ENCODE data around the gene NDUFA6. TPM values are rescaled to one million over a fixed set of nuclear protein-coding genes. Genes with fewer than 3 reads are reported as not detected.
A peak's percentile ranks its signal among the peaks of the same experiment; 100 is the strongest.
"Not testable (repeated sequence)": the region's sequence is repeated elsewhere in the genome, so short reads cannot be mapped to it uniquely, and the experiment has no call there.

NDUFA6 gene
- total RNA-seq, 2 experiments from 2014 or later = 52.8 to 59.8 TPM

DNA sequence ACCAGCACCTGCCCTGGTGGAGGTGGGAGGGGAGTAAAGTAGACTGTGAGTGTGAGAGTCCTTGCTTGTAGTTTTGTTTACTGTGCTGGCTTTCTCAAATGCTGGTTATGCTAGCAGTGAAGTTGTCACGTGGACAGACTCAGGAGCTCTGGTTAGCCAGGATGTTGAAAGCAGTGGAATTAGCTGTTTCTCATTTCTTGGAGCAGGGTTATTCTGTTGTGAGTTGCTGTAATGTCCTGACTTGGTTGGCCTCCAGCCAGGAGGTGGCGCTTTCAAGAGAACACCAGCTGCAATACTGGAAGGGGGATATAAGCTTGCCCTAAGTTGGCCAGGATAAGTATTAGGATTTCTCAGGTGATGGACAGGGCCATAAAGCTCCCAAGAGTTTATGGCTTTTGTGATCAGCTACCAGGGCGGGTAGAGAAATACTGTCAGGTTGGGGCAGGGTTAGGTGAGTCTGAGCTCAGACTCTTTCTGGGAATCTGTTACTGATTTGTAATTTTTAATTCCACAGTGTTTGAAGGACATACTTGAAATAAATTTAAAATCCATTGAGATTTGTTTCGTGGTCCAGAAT lies 26.4 kb upstream of the NDUFA6 start:
- peaks cover 43% of the 10 kb centered on the region for H3K4me1 Mint-ChIP-seq (ENCODE audit: low read depth)
- TF ChIP-seq CTCF (IDR thresholded peaks at IDR 0.05) = no peak
- Histone ChIP-seq H3K4me1 (ENCODE audit: insufficient read depth, low read length) (peaks cover 23% of the 10 kb centered on the region), H3K36me3 (ENCODE audit: insufficient read depth, low read length) (no peaks in the 10 kb centered on the region), H3K9me3 (ENCODE audit: control insufficient read depth in 1 of 2, insufficient read depth in 1 of 2, low read length in 2 of 2) (peaks cover 11 to 17% of the 10 kb centered on the region in 2 experiments), H3K27ac (ENCODE audit: low read depth in 1 of 2, low read length in 2 of 2) (no peak overlapping the region), H3K27me3 (ENCODE audit: control insufficient read depth in 1 of 2, insufficient read depth in 2 of 2, low read length in 2 of 2) (no peaks in the 10 kb centered on the region), H3K4me3 (ENCODE audit: low read length) (no peak overlapping the region)
- H3K27me3 Mint-ChIP-seq = no peaks in the 10 kb centered on the region
- no peak overlapping the region for H3K4me3 Mint-ChIP-seq
- intact Hi-C loops (cut with DNase I, micrococcal nuclease) = no loop called here
- peaks cover 3% of the 10 kb centered on the region for H3K9me3 Mint-ChIP-seq
- no peak overlapping the region for H3K27ac Mint-ChIP-seq
- peaks cover 18% of the 10 kb centered on the region for H3K36me3 Mint-ChIP-seq (ENCODE audit: low read depth)
- ChIA-PET CTCF (interaction anchor here (0.9 kb wide), 2 partner anchors 26 to 48 kb away, joined by 3 to 5 read pairs; partner anchors contain the start of gene NDUFA6), POLR2A (interaction anchor here (0.9 to 1.0 kb wide), 3 partner anchors 25 to 27 kb away, joined by 3 read pairs; partner anchors contain the start of gene NDUFA6)
- ATAC-seq (ENCODE audit: poor library complexity) (no peak), DNase-seq (no peak)

- POLR2A ChIA-PET; H3K36me3 ChIP-seq (ENCODE audit: insufficient read depth, low read length); H3K27me3 Mint-ChIP-seq; H3K27me3 ChIP-seq (ENCODE audit: control insufficient read depth in 1 of 2, insufficient read depth in 2 of 2, low read length in 2 of 2); ATAC-seq (ENCODE audit: poor library complexity); H3K27ac Mint-ChIP-seq; DNase-seq; H3K4me3 Mint-ChIP-seq; intact Hi-C loops (cut with DNase I, micrococcal nuclease); CTCF ChIA-PET; H3K27ac ChIP-seq (ENCODE audit: low read depth in 1 of 2, low read length in 2 of 2); H3K9me3 Mint-ChIP-seq; H3K4me3 ChIP-seq (ENCODE audit: low read length): not testable (repeated sequence)
- peaks cover 20% of the 10 kb centered on the region for H3K36me3 Mint-ChIP-seq (ENCODE audit: low read depth)
- H3K4me1 ChIP-seq (ENCODE audit: insufficient read depth, low read length) = peaks cover 13% of the 10 kb centered on the region
- peaks cover 28% of the 10 kb centered on the region for H3K4me1 Mint-ChIP-seq (ENCODE audit: low read depth)
- peaks cover 11 to 17% of the 10 kb centered on the region in 2 experiments for H3K9me3 ChIP-seq (ENCODE audit: control insufficient read depth in 1 of 2, insufficient read depth in 1 of 2, low read length in 2 of 2)
Observed at GRCh38 chr22:42115420-42115830, 24.9 kb upstream of the NDUFA6 start.

DNA sequence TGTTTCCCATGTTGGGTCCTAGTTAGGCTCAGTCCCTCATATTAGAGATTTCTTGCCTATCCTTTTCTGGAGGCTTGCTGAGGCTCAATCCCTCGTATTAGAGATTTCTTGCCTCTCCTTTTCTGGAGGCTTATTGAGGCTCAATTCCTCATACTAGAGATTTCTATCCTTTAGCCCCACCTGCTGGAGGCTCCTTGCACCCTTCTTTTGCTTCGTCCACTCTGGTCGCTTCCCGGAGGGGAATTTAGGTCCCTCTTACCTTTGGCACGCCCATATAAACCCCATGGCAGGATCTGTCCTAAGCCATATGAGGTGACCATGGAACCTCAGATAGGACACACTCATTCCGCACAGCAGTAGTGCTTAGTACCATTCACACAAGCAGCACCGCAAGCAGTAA lies 24.1 kb upstream of the NDUFA6 start:
- ATAC-seq (ENCODE audit: poor library complexity) (no peak), DNase-seq (no peak)
- Mint-ChIP-seq H3K4me3 (no peak overlapping the region), H3K9me3 (peaks cover 3% of the 10 kb centered on the region), H3K27me3 (no peaks in the 10 kb centered on the region), H3K4me1 (ENCODE audit: low read depth) (peaks cover 21% of the 10 kb centered on the region), H3K27ac (no peak overlapping the region), H3K36me3 (ENCODE audit: low read depth) (peaks cover 23% of the 10 kb centered on the region)
- H3K27me3 ChIP-seq (ENCODE audit: control insufficient read depth in 1 of 2, insufficient read depth in 2 of 2, low read length in 2 of 2) = no peaks in the 10 kb centered on the region
- H3K36me3 ChIP-seq (ENCODE audit: insufficient read depth, low read length) = no peaks in the 10 kb centered on the region
- ChIA-PET CTCF (no interaction called here), POLR2A (no interaction called here)
- peaks cover 6% of the 10 kb centered on the region for H3K4me1 ChIP-seq (ENCODE audit: insufficient read depth, low read length)
- peaks cover 11 to 17% of the 10 kb centered on the region in 2 experiments for H3K9me3 ChIP-seq (ENCODE audit: control insufficient read depth in 1 of 2, insufficient read depth in 1 of 2, low read length in 2 of 2)
- no peak for TF ChIP-seq CTCF (IDR thresholded peaks at IDR 0.05)
- intact Hi-C loops (cut with DNase I, micrococcal nuclease) = no loop called here
- no peak overlapping the region for H3K4me3 ChIP-seq (ENCODE audit: low read length)
- H3K27ac ChIP-seq (ENCODE audit: low read depth in 1 of 2, low read length in 2 of 2) = no peak overlapping the region

- ATAC-seq (ENCODE audit: poor library complexity); H3K27me3 Mint-ChIP-seq; intact Hi-C loops (cut with DNase I, micrococcal nuclease); H3K4me1 ChIP-seq (ENCODE audit: insufficient read depth, low read length); H3K27ac ChIP-seq (ENCODE audit: low read depth in 1 of 2, low read length in 2 of 2); H3K4me3 Mint-ChIP-seq; H3K27ac Mint-ChIP-seq; H3K4me1 Mint-ChIP-seq (ENCODE audit: low read depth); H3K9me3 Mint-ChIP-seq; H3K36me3 ChIP-seq (ENCODE audit: insufficient read depth, low read length); H3K27me3 ChIP-seq (ENCODE audit: control insufficient read depth in 1 of 2, insufficient read depth in 2 of 2, low read length in 2 of 2); H3K4me3 ChIP-seq (ENCODE audit: low read length): not testable (repeated sequence)
- ChIA-PET CTCF (interaction anchor here (1.1 to 1.4 kb wide), 2 partner anchors 22 to 23 kb away, joined by 3 to 7 read pairs; no protein-coding TSS in a partner anchor), POLR2A (interaction anchor here (0.6 kb wide), 1 partner anchor 454 kb away, joined by 3 read pairs; no protein-coding TSS in a partner anchor)
- DNase-seq = peak in 1 of 14 experiments; percentile 28
- H3K36me3 Mint-ChIP-seq (ENCODE audit: low read depth) = peaks cover 24% of the 10 kb centered on the region
- H3K9me3 ChIP-seq (ENCODE audit: control insufficient read depth in 1 of 2, insufficient read depth in 1 of 2, low read length in 2 of 2) = peaks cover 11 to 17% of the 10 kb centered on the region in 2 experiments
Observed at GRCh38 chr22:42112793-42113192, 22.2 kb upstream of the NDUFA6 start.

Measured in CD4-positive, alpha-beta T cell (primary cell).